Thoracic aorta (tissue), 2 donors: ENCODE measurements around the gene FKBP1B. TPM values are rescaled to one million over a fixed set of nuclear protein-coding genes. Genes with fewer than 3 reads are reported as not detected.

Experiments used
- ATAC-seq: fragments of 150-250 bp; one replicate; pipeline ENCODE4 v1.8.0; 2017; ENCODE audit warnings: low read depth; ENCODE audit not compliant: insufficient number of reproducible peaks, low FRiP score
- DNase-seq: peaks from one replicate; pipeline ENCODE4 v3.0.0-alpha.2; 2020; ENCODE audit warnings: low spot score
- H3K27ac ChIP-seq, 2 donors: fragments of 200-600 bp; sonication (generic); 1 replicate in 1 of 2; 2 replicates in 1 of 2; pipeline ENCODE4 v1.5.1; 2016; ENCODE audit warnings: mild to moderate bottlenecking in 2 of 2, moderate library complexity in 2 of 2
- H3K27me3 ChIP-seq: fragments of 200-600 bp; sonication (generic); replicated peaks from 2 replicates; pipeline ENCODE4 v1.6.0; 2016; ENCODE audit warnings: mild to moderate bottlenecking; ENCODE audit not compliant: insufficient read depth
- H3K36me3 ChIP-seq: fragments of 200-600 bp; sonication (generic); one replicate; pipeline ENCODE4 v1.5.1; 2016
- H3K4me1 ChIP-seq, 2 donors: fragments of 200-600 bp; sonication (generic); 1 replicate in 1 of 2; 2 replicates in 1 of 2; pipeline versions ENCODE4 v1.5.1 to v1.6.0; 2016; ENCODE audit warnings: low read depth in 2 of 2, mild to moderate bottlenecking in 1 of 2; ENCODE audit not compliant: control insufficient read depth in 1 of 2
- H3K4me3 ChIP-seq: fragments of 200-600 bp; sonication (generic); 2 replicates; pipeline ENCODE4 v1.5.1; 2016; ENCODE audit warnings: mild to moderate bottlenecking
- H3K9me3 ChIP-seq: fragments of 200-600 bp; sonication (generic); 2 replicates; pipeline ENCODE4 v1.5.1; 2016
- CTCF ChIP-seq: fragments of 200-600 bp; sonication (generic); IDR thresholded peaks from one replicate; pipeline ENCODE4 v1.5.1; 2019; ENCODE audit warnings: antibody characterized with exemption
- total RNA-seq, 2 donors: library from RNA; depleted of rRNA; stranded (reverse); fragments of >200 nt; gene quantifications; one replicate each; pipeline versions ENCODE4 v1.1.0 to v1.2.3, GENCODE V29; 2016

Gene FKBP1B
- total RNA-seq, 2 donors from 2014 or later: 7.3 to 12.5 TPM

GRCh38 chr2:24020244-24020643 is 29.3 kb upstream of the FKBP1B start:
- H3K27me3 ChIP-seq: no peaks in the 10 kb centered on the region
- DNase-seq (no peak), ATAC-seq (no peak)
- H3K36me3 ChIP-seq: peaks cover 7% of the 10 kb centered on the region
- no peak overlapping the region for H3K4me3 ChIP-seq
- no peak for TF ChIP-seq CTCF
- no peak overlapping the region for H3K27ac ChIP-seq
- no peaks in the 10 kb centered on the region for H3K4me1 ChIP-seq
- H3K9me3 ChIP-seq: no peaks in the 10 kb centered on the region

- Histone ChIP-seq H3K4me3 (no peak overlapping the region), H3K4me1 (no peaks in the 10 kb centered on the region), H3K9me3 (no peaks in the 10 kb centered on the region), H3K27me3 (no peaks in the 10 kb centered on the region), H3K27ac (no peak overlapping the region), H3K36me3 (peaks cover 7% of the 10 kb centered on the region)
- no peak for TF ChIP-seq CTCF
- ATAC-seq (no peak), DNase-seq (no peak)
Observed at GRCh38 chr2:24021122-24021998, 28.2 kb upstream of the FKBP1B start.

GRCh38 chr2:24022324-24022974 is 27.1 kb upstream of the FKBP1B start:
- Histone ChIP-seq H3K9me3 (no peaks in the 10 kb centered on the region), H3K36me3 (peaks cover 7% of the 10 kb centered on the region), H3K4me3 (no peak overlapping the region), H3K27me3 (no peaks in the 10 kb centered on the region), H3K4me1 (no peaks in the 10 kb centered on the region), H3K27ac (no peak overlapping the region)
- no peak for TF ChIP-seq CTCF
- no peak for ATAC-seq
- DNase-seq: no peak

GRCh38 chr2:24022975-24023575 is 26.5 kb upstream of the FKBP1B start:
- H3K36me3 ChIP-seq: peaks cover 9% of the 10 kb centered on the region
- no peak overlapping the region for H3K4me3 ChIP-seq
- no peaks in the 10 kb centered on the region for H3K9me3 ChIP-seq
- ATAC-seq (no peak), DNase-seq (no peak)
- no peaks in the 10 kb centered on the region for H3K27me3 ChIP-seq
- no peak for TF ChIP-seq CTCF
- no peak overlapping the region for H3K27ac ChIP-seq
- no peaks in the 10 kb centered on the region for H3K4me1 ChIP-seq

- no peak for DNase-seq
- H3K4me3 ChIP-seq: no peak overlapping the region
- no peak for TF ChIP-seq CTCF
- H3K27me3 ChIP-seq: no peaks in the 10 kb centered on the region
- no peak overlapping the region for H3K27ac ChIP-seq
- H3K4me1 ChIP-seq: no peaks in the 10 kb centered on the region
- peaks cover 15% of the 10 kb centered on the region for H3K36me3 ChIP-seq
- no peak for ATAC-seq
- H3K9me3 ChIP-seq: no peaks in the 10 kb centered on the region
Observed at GRCh38 chr2:24024018-24024417, 25.5 kb upstream of the FKBP1B start.
